K562 (cell line): Measurements from ENCODE around the gene C2orf76. TPM values are rescaled to one million over a fixed set of nuclear protein-coding genes. Genes with fewer than 3 reads are reported as not detected.
A peak's percentile ranks its signal among the peaks of the same experiment; 100 is the strongest.

Experiments
- FOXK1 ChIP-seq: sonication (generic); formaldehyde crosslinking; IDR thresholded peaks from 2 replicates; pipeline ENCODE4 v1.8.0; 2022; ENCODE audit warnings: missing genetic modification reagents, mild to moderate bottlenecking, borderline replicate concordance
- MEF2A ChIP-seq: IDR thresholded peaks from 2 replicates; pipeline ENCODE4 v1.6.1; 2011; ENCODE audit warnings: low read depth, mild to moderate bottlenecking, low read length, moderate library complexity; ENCODE audit not compliant: control insufficient read depth
- RB1 ChIP-seq: fragments of 450-650 bp; IDR thresholded peaks from 2 replicates; pipeline ENCODE4 v1.6.1; 2017; ENCODE audit warnings: low read depth, mild to moderate bottlenecking
- RCOR1 ChIP-seq, 2 experiments: IDR thresholded peaks; 2 replicates each; pipeline ENCODE4 v1.6.1; 2012; ENCODE audit warnings: low read depth in 2 of 2, low read length in 2 of 2, borderline replicate concordance in 1 of 2, improper control_type of control experiment in 1 of 2
- ZNF146 ChIP-seq: IDR thresholded peaks from one replicate; pipeline ENCODE4 v1.6.1; 2018; ENCODE audit warnings: missing compliant biosample characterization; ENCODE audit not compliant: unreplicated experiment
- ZNF24 ChIP-seq: fragments of 450-650 bp; IDR thresholded peaks from 2 replicates; pipeline ENCODE4 v1.6.1; 2016
- ZNF274 ChIP-seq: IDR thresholded peaks from 2 replicates; pipeline ENCODE4 v1.6.1; 2011; ENCODE audit warnings: low read depth, mild to moderate bottlenecking, low read length, moderate library complexity, borderline replicate concordance
- ZNF644 ChIP-seq: fragments of 200-800 bp; sonication (Bioruptor generic); IDR thresholded peaks from 2 replicates; pipeline ENCODE4 v1.6.1; 2016; ENCODE audit warnings: low read depth, missing genetic modification characterization, missing compliant biosample characterization
- polyA plus RNA-seq, 8 experiments: library from polyadenylated mRNA; depleted of rRNA in 4 of 8; stranded (reverse) in 5 of 8; unstranded in 3 of 8; fragments of >200 nt; fragmentation: Nextera tagmentation in 2 of 8; fragmentation: Illumina TruSeq in 1 of 8; extraction: Ambion mirVana in 2 of 8; extraction: Trizol in 1 of 8; gene quantifications; 2 replicates each; pipeline versions ENCODE4 v1.2.1 to v1.2.3, GENCODE V29; 2011 to 2014; ENCODE audit warnings: inconsistent platforms in 1 of 8, missing spikeins in 1 of 8
- total RNA-seq, 7 experiments: library from RNA; depleted of rRNA in 6 of 7; stranded (reverse); fragments of >200 nt in 6 of 7; fragmentation: Illumina TruSeq in 2 of 7; extraction: Trizol in 2 of 7; gene quantifications; 2 replicates each; pipeline versions ENCODE4 v1.2.1 to v1.2.3, GENCODE V29; 2011 to 2021; ENCODE audit warnings: low replicate concordance in 1 of 7
- TF ChIP-seq, protein P1 (sequence below): IDR thresholded peaks from 2 replicates; pipeline ENCODE4 v1.6.1; 2012; ENCODE audit warnings: low read depth, low read length, improper control_type of control experiment, borderline replicate concordance
- TF ChIP-seq, protein P2 (sequence below): fragments of 450-650 bp; IDR thresholded peaks from 2 replicates; pipeline ENCODE4 v1.6.1; 2017; ENCODE audit warnings: antibody characterized with exemption
- TF ChIP-seq, protein P3 (sequence below), 2 experiments: fragments of 450-650 bp in 1 of 2; sonication (generic) in 1 of 2; formaldehyde crosslinking; conservative IDR thresholded peaks; 2 replicates each; pipeline versions ENCODE4 v1.4.0 to v1.8.1; 2020 to 2022; ENCODE audit warnings: mild to moderate bottlenecking in 1 of 2, missing genetic modification reagents in 1 of 2

The C2orf76 gene
- total and polyA plus RNA-seq, 9 of the 15 experiments (the other 6 are each of a cell fraction or from before 2014, with no cell fraction given): 4.8 to 26.2 (median 14.5) TPM

DNA sequence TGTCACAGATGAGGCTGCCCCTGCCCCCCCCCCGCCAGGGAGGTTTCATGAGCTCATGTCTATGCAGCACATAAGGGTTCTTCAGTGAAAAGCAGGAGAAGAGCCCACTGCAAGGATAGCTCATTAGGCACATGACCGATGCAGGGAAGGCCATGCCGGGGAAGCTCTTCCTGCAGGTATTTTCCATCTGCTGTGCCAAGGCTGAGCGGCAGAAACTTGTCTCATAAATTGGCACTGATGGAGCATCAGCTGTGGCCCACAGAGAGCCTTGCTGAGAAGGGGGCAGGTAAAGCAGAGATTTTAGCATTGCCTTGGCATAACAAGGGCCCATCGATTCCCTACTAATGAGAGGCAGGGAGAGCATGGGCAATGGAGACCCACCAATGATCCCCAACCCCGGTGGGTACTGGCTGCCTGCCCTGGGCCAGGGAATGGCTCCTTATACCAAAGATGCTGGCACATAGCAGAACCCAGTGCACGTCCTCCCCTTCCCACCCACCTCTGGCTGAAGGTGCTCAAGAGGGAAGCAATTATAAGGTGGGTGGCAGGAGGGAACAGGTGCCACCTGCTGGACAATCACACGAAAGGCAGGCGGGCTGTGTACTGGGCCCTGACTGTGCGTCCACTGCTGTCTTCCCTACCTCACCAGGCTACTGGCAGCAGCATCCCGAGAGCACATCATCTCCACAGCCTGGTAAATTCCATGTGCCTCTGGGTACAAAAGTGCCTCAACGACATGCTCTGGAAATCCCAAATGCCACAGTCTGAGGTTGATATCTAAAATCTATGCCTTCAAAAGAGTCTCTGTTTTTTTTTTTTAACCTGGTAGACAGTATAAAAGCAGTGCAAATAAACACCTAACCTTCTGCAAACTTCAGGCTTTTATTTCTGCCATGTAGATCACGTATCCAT, 101.6 kb downstream of the C2orf76 start (continued):
- TF ChIP-seq, protein P1, sequence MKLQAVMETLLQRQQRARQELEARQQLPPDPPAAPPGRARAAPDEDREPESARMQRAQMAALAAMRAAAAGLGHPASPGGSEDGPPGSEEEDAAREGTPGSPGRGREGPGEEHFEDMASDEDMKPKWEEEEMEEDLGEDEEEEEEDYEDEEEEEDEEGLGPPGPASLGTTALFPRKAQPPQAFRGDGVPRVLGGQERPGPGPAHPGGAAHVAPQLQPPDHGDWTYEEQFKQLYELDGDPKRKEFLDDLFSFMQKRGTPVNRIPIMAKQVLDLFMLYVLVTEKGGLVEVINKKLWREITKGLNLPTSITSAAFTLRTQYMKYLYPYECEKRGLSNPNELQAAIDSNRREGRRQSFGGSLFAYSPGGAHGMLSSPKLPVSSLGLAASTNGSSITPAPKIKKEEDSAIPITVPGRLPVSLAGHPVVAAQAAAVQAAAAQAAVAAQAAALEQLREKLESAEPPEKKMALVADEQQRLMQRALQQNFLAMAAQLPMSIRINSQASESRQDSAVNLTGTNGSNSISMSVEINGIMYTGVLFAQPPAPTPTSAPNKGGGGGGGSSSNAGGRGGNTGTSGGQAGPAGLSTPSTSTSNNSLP: no peak
- no peak for TF ChIP-seq ZNF24
- TF ChIP-seq ZNF274: no peak
- TF ChIP-seq ZNF644: no peak
- TF ChIP-seq RB1: peak; percentile 16; the same call in 1 of the 2 replicates
- TF ChIP-seq, protein P2, sequence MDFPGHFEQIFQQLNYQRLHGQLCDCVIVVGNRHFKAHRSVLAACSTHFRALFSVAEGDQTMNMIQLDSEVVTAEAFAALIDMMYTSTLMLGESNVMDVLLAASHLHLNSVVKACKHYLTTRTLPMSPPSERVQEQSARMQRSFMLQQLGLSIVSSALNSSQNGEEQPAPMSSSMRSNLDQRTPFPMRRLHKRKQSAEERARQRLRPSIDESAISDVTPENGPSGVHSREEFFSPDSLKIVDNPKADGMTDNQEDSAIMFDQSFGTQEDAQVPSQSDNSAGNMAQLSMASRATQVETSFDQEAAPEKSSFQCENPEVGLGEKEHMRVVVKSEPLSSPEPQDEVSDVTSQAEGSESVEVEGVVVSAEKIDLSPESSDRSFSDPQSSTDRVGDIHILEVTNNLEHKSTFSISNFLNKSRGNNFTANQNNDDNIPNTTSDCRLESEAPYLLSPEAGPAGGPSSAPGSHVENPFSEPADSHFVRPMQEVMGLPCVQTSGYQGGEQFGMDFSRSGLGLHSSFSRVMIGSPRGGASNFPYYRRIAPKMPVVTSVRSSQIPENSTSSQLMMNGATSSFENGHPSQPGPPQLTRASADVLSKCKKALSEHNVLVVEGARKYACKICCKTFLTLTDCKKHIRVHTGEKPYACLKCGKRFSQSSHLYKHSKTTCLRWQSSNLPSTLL: no peak
- no peak for TF ChIP-seq FOXK1
- TF ChIP-seq RCOR1 (IDR thresholded peaks at IDR 0.05; ENCODE audit: borderline replicate concordance in 1 of 2, low read depth in 2 of 2, low read length in 2 of 2): no peak
- TF ChIP-seq ZNF146 (CRISPR knock-in tag): no peak
- TF ChIP-seq, protein P3, sequence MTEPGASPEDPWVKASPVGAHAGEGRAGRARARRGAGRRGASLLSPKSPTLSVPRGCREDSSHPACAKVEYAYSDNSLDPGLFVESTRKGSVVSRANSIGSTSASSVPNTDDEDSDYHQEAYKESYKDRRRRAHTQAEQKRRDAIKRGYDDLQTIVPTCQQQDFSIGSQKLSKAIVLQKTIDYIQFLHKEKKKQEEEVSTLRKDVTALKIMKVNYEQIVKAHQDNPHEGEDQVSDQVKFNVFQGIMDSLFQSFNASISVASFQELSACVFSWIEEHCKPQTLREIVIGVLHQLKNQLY (CRISPR knock-in tag; conservative IDR thresholded peaks at IDR 0.05): no peak
- TF ChIP-seq MEF2A: no peak
